ENCODE results near the gene PNMA5.
A peak's percentile ranks its signal among the peaks of the same experiment; 100 is the strongest.
"Not testable (repeated sequence)": the region's sequence is repeated elsewhere in the genome, so short reads cannot be mapped to it uniquely, and the experiment has no call there.

The PNMA5 gene

DNA sequence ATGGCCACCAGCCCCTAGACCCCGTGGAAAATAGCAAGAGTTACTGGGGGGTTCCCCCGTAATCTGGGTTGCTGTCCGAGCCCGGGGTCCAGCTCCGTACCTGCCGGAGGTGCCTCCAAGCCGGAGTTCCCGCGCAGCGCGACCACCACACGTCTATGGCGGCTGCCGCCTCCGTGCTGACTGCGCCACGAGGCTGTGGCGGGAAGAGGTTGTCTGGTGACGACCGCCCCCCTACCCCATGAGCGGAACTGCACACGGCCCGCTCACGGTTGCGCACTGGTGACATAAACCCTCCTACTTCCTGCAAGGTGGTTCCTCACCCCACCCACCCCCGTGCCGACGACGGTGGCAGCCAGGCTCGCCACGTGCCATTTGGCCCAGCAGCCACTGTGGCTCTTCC lies at the start of gene PNMA5:
Gene PNMA5 (minus strand): TSS at position 184 of the 400 bp plus-strand sequence. CDS start 2,518 bp downstream, outside the sequence.
- DNase-seq (ENCODE audit: low spot score), result no peak

DNA sequence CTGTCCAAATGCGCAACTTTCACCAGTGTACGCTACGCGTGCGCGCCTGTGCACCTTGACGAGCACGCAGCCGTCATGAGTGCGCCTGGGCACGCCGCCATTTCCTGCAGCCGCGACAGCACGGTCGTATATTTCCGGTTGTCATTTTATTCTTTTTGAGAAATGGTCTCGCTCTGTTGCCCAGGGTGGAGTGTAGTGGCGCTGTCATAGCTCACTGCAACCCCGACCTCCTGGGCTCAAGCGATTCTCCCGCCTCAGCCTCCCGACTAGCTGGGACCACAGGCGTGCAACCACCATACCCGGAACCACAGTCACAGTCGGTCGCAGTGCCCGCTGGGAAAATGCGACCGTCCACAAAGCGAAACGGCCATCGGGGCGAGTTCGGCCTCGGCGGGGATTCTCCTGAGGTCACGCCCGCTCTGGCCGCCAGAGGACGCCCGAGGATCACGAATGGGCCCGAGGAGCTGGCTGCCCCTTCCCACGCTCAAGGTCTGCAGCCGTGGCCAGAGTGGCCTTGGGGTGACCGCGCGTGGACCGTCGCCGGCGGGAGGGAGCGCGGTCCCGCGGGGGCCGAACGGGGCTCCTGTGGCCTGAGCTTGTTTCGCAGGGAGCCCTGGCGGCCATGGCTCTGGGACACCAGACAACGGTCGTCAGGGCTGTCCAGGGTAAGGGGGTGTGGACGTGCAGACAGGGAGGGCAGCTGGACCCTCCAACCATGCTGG lies 38.6 kb upstream of the PNMA5 start:
- peak; percentile 43 for DNase-seq (ENCODE audit: low spot score)

DNA sequence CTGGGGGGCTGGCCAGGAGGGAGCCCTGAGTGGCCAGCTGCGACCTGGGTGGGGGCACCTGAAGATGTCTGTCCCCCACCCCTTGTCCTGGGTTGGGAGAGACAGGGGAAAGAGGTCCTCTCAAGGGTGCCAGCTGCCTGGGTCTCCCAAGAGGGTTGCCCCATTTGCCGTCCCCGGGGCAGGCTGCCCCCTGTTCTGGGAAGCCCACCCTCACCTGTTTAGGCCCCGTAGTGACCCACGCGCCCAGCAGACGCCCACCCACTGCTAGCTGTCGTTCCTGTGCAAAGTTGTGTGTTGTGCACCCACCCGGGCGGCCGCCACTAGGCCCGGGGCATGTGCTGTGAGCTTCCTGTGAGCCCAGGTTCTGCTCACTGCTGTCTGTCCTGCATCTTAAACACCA lies 36.9 kb upstream of the PNMA5 start:
- DNase-seq (ENCODE audit: low spot score), result no peak

GRCh38 chrX:153029875-153030274 lies 36.0 kb upstream of the PNMA5 start:
- no peak for DNase-seq (ENCODE audit: low spot score)

DNA sequence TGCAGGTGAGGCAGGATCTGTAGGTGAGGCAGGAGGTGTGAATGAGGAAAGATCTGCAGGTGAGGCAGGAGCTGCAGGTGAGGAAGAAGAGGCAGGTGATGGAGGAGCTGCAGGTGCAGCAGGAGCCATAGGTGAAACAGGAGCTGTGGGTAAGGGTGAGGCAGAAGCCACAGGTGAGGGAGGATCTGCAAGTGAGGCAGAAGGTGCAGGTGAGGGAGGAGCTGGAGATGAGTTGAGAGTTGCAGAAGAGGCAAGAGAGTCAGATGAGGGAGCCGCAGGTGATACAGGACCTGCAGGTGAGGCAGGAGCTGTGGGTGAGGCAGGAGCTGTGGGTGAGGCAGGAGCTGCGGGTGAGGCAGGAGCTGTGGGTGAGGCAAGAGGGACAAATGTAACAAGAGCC lies 35.2 kb upstream of the PNMA5 start:
- no peak for DNase-seq (ENCODE audit: low spot score)

- not testable (repeated sequence) for DNase-seq (ENCODE audit: low spot score)
These were observed 34.6 kb upstream of the PNMA5 start for GRCh38 chrX:153028487-153028886.

DNA sequence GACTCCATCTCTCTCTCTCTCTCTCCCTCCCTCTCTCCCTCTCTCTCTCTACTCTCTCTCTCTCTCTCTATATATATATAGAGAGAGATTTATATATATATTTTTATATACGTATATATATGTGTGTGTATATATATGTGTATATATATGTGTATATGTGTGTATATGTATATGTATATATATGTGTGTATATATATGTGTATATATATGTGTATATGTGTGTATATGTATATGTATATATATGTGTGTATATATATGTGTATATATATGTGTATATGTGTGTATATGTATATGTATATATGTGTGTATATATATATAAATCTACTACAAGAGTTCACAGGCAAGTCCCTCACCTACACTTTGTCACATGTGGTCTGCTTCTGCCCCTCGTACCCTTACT lies 32.6 kb upstream of the PNMA5 start:
- DNase-seq (ENCODE audit: low spot score), result not testable (repeated sequence)

GRCh38 chrX:153019166-153019565 lies 25.2 kb upstream of the PNMA5 start:
- no peak for DNase-seq (ENCODE audit: low spot score)

DNA sequence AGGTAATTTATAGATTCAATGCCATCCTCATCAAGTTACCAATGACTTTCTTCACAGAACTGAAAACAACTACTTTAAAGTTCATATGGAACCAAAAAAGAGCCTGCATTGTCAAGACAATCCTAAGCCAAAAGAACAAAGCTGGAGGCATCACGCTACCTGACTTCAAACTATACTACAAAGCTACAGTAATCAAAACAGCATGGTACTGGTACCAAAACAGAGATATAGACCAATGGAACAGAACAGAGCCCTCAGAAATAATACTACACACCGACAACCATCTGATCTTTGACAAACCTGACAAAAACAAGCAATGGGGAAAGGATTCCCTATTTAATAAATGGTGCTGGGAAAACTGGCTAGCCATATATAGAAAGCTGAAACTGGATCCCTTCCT lies 23.3 kb upstream of the PNMA5 start:
- not testable (repeated sequence) for DNase-seq (ENCODE audit: low spot score)

DNA sequence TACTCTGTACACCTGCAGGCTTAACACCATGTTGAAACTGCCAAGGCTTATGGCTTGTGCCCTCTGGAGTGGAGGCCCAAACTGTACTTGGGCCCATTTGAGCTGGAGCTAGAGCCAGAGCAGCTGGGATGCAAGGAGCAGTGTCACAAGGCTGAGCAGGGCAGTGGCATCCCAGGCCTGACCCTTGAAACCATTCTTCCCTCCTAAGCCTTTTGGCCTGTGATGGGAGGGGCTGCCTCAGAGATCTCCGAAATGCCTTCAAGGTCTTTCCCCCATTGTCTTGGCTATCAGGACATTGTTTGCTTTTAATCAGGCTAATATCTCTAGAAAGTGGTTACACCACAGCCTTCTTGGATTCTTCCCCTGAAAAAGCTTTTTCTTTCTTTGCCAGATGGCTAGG lies 10.9 kb upstream of the PNMA5 start:
- no peak for DNase-seq (ENCODE audit: low spot score)

- DNase-seq (ENCODE audit: low spot score), result no peak
These were observed 10.1 kb upstream of the PNMA5 start for GRCh38 chrX:153003981-153004380.

DNA sequence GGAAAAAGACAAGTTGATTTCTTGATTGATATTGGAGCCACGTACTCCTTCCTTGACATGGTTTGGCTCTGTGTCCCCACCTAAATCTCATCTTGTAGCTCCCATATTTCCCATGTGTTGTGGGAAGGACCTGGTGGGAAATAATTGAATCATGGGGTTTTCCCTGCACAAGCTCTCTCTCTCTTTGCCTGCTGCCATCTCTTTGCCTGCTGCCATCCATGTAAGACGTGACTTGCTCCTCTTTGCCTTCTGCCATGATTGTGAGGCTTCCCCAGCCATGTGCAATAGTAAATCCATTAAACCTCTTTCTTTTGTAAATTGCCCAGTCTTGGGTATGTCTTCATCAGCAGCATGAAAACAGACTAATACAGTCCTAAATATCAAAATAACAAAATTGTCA lies 8.3 kb upstream of the PNMA5 start:
- DNase-seq (ENCODE audit: low spot score), result not testable (repeated sequence)

- no peak for DNase-seq (ENCODE audit: low spot score)
These were observed 3.4 kb upstream of the PNMA5 start for GRCh38 chrX:152997337-152997736.

DNA sequence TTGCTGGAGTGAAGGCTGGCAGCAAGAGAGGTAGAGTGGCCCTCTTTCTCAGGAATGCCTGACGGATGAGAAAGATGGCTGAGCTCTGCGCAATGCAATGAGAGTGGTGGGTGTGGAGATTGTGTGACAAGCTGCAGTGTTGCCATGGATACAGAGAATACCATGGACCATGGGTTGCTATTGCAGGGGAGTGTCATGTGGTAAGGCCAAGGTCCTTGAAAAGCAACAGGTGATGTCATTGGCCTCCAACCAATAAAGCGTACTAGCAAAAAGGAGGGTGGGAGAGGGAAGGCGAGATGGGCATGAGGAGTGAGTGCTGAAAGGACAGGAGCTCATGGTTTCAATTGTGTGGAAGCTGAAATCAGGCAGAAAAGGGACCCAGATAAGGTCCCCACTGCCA lies 1.8 kb downstream of the PNMA5 start:
- DNase-seq (ENCODE audit: low spot score), result no peak

GRCh38 chrX:152991123-152991522 lies 2.8 kb downstream of the PNMA5 start:
- no peak for DNase-seq (ENCODE audit: low spot score)

- DNase-seq (ENCODE audit: low spot score), result no peak
These were observed 4.6 kb downstream of the PNMA5 start for GRCh38 chrX:152989292-152989658.

DNA sequence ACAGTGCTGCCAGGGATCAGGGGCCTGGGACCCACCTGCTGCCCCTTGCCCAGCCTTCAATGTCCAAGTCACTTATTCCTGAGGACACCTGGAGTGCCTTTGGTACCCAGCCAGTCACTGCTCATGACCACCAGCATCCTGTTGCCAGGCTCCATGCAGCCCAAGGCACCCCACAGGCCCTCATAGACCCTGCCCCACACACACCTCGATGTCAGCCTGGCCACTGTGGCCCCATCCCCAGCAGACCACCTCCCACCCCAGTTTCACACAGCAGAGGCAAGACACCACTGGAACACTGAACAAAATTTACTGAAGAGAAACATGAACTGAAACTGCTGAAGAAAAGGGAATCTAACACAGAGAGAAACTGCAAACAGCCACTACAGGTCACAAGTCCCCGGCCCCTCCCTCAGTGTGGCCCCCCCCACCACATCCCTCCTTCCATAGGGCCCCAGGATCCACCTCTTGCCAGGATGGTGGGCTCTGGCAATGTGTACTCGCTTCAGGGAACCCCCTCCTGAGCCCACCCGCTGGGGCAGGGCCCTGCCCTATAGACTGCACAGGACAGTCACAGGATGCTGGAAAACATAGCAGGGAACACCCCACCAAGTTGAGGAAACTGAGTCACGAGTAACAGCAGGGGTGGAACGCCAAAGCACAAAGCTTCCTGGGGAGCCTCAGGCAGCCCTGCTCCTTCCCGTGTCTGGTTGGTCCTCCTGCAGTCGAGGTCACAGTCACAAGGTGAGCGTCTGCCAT lies 5.2 kb downstream of the PNMA5 start:
- DNase-seq (ENCODE audit: low spot score), result no peak

DNA sequence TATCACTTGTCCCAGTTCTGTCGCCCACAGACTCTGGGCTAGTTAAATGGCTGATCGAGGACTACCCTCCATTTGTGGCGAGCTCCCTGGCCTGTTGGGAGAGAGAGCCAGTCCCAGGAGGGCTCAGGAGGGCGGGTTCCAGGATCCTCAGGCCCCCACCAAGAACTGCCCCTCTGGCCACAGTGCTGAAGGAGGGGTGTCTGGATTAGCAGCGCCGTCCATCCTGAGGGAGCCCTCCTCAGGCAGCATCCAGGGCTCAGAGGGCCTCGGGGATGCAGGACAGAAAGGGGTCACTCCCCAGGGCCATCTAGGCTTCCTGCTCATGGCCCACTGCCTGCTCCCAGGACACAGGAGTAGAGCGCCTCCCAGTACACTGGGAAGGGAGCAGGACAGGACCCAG lies 6.1 kb downstream of the PNMA5 start:
- DNase-seq (ENCODE audit: low spot score), result no peak

DNA sequence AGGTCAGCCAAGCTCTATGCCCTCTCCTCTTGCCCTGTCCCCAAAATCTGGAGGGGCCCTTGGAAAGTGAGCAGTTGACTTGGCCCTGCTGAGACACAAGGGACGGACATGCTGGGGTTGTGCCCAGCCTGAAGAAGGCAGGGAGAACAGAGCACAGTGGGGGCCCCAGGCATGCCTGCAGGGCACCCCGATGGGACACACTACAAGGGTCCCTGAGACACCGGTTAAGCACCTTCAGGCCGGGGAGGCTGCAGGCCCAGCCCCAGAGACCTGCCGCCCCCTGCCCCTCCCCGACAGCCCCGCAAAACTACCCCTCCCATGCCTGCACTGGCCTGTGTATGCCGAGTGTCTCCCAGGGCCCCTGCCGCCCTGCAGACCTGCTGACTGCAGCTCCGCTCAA lies 6.8 kb downstream of the PNMA5 start:
- DNase-seq (ENCODE audit: low spot score), result not testable (repeated sequence)

DNA sequence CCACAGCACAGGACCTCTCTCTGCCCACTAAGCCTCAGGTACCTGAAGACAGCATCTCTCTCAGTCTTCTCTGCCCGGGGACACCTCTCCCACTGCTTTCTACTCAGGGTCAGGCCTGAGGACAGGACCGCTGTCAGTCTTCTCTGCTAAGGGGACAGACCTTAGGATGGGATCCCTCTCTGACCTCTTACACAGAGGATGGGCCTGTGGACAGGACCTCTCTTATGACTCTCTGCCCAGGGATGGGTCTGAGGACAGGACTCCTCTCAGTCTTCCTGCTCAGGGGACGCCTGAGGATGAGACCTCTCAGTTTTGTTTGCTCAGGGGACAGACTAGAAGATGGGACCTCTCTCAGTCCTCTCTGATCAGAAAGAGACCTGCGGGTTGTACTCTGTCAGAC lies 8.5 kb downstream of the PNMA5 start:
- not testable (repeated sequence) for DNase-seq (ENCODE audit: low spot score)

DNA sequence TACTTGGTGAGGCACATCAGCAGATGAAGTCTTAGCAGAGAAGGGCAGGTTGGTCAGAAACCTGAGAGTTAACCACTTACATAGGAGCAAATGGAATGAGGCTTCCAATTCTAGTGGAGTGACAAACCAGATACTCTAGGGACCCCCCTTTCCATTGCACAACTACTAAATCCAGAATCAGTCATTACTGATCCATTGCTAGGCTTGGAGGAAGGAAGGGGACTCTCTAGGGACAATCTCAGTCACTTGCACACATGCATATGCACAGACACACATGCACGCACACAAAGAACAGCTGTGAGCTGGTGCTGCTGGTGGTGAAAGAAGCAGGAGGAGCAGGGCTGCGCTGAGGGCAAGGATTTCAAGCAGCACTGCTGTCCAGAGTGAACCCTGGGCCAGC lies 25.7 kb downstream of the PNMA5 start:
- DNase-seq (ENCODE audit: low spot score), result no peak

DNA sequence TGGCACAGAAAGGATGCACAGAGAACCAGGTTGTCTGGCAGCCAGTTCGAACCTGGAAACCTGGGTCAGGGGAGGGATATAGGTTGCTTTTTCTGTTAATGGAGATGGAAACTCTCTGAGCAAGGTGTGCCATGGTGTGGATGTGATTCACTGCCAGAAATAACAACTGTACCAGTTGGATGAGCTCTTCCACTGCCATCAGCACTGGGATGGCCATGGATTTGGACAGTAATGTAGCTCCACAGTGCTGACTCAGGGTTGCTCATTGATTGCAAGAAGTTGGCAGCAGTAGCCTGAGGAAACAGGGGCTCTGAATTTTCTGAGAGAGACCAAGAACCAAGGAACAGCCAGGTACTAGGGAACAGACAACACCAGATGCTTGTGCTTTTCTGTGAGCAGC lies 33.8 kb downstream of the PNMA5 start:
- no peak for DNase-seq (ENCODE audit: low spot score)

- no peak for DNase-seq (ENCODE audit: low spot score)
These were observed 34.3 kb downstream of the PNMA5 start for GRCh38 chrX:152959626-152960025.

Measured in cerebellar cortex (tissue), 1 donor.